ENCODE measurements around the gene PREB. TPM values are rescaled to one million over a fixed set of nuclear protein-coding genes. Genes with fewer than 3 reads are reported as not detected.
A peak's percentile ranks its signal among the peaks of the same experiment; 100 is the strongest.

Gene PREB
- total RNA-seq, 1 donor from 2014 or later: 37.7 TPM

GRCh38 chr2:27099334-27099955, 35.0 kb downstream of the PREB start:
- H3K27me3 ChIP-seq (ENCODE audit: low read depth): no peaks in the 10 kb centered on the region
- peaks cover 16% of the 10 kb centered on the region for H3K4me1 ChIP-seq
- intact Hi-C loops (cut with DNase I): no loop called here
- ATAC-seq (no peak), DNase-seq (no peak)
- no peaks in the 10 kb centered on the region for H3K9me3 ChIP-seq
- no peak for TF ChIP-seq CTCF (IDR thresholded peaks at IDR 0.05)
- no peak overlapping the region for H3K4me3 ChIP-seq
- no peak overlapping the region for H3K27ac ChIP-seq
- H3K36me3 ChIP-seq: no peaks in the 10 kb centered on the region

- intact Hi-C loops (cut with DNase I): no loop called here
- Histone ChIP-seq H3K4me1 (peaks cover 16% of the 10 kb centered on the region), H3K27ac (no peak overlapping the region), H3K27me3 (ENCODE audit: low read depth) (no peaks in the 10 kb centered on the region), H3K9me3 (no peaks in the 10 kb centered on the region), H3K36me3 (no peaks in the 10 kb centered on the region), H3K4me3 (no peak overlapping the region)
- DNase-seq: no peak
- no peak for TF ChIP-seq CTCF (IDR thresholded peaks at IDR 0.05)
- no peak for ATAC-seq
Observed at GRCh38 chr2:27097341-27097740, 37.1 kb downstream of the PREB start.

GRCh38 chr2:27096748-27097297, 37.6 kb downstream of the PREB start:
- H3K4me3 ChIP-seq: no peak overlapping the region
- TF ChIP-seq CTCF (IDR thresholded peaks at IDR 0.05): no peak
- DNase-seq (no peak), ATAC-seq (peak in 1 of 2 donors; percentile 13)
- intact Hi-C loops (cut with DNase I): no loop called here
- no peaks in the 10 kb centered on the region for H3K27me3 ChIP-seq (ENCODE audit: low read depth)
- H3K27ac ChIP-seq: no peak overlapping the region
- no peaks in the 10 kb centered on the region for H3K36me3 ChIP-seq
- H3K4me1 ChIP-seq: peaks cover 16% of the 10 kb centered on the region
- no peaks in the 10 kb centered on the region for H3K9me3 ChIP-seq

DNA sequence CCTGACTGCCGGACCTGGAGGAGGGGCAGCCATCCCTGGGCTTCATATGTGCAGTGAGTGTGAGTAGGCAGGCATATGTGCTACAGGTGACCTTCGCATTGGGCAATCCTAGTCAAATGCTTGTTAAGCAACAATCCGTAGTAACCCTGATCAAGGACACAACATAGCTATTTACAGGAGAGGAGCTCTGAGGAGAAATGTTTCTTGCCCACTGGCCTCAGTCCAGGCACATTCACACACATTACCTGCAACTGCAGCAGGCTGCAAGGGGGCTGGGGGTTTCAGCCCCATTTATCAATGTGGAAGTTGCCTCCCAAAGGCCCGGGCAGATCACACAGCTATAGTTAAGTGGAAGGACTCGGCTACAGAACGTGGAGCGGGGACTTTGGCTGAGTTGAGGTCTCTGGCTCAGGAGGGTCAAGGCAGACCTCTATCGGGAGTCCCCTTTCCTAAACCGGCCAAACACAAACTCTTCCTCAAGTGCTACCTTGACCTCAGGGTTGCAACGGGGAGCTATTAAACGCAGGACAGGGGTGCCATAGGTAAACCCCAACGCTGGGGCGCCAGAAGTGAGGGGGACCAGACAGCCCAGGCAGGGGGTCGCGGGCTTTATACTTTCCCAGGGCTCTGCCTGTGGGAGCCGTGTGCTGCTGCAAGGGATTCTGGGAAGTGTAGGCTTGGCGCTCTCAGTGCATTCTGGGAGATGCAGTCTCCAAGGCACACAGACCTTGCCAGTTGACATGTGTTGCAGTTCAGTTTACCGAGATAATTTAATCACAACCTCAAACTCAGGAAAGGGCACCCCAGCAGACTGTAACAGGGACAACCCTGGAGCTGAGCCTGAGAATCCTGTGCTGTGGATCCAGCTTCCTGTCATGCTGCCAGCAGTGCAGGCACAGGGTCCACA, 38.4 kb downstream of the PREB start:
- no peak for TF ChIP-seq CTCF (IDR thresholded peaks at IDR 0.05)
- Histone ChIP-seq H3K27ac (peak overlapping the region; percentile 1), H3K4me3 (peak overlapping the region; percentile 48), H3K36me3 (no peaks in the 10 kb centered on the region), H3K4me1 (peaks cover 16% of the 10 kb centered on the region), H3K9me3 (no peaks in the 10 kb centered on the region), H3K27me3 (ENCODE audit: low read depth) (no peaks in the 10 kb centered on the region)
- ATAC-seq (peak; percentile 79 to 91), DNase-seq (peak; percentile 67)
- intact Hi-C loops (cut with DNase I): no loop called here

- Histone ChIP-seq H3K4me1 (peaks cover 16% of the 10 kb centered on the region), H3K27me3 (ENCODE audit: low read depth) (no peaks in the 10 kb centered on the region), H3K9me3 (no peaks in the 10 kb centered on the region), H3K27ac (no peak overlapping the region), H3K4me3 (no peak overlapping the region), H3K36me3 (no peaks in the 10 kb centered on the region)
- ATAC-seq: no peak
- TF ChIP-seq CTCF (IDR thresholded peaks at IDR 0.05): no peak
- intact Hi-C loops (cut with DNase I): no loop called here
- DNase-seq: no peak
Observed at GRCh38 chr2:27095427-27095744, 39.0 kb downstream of the PREB start.
